Fibroblast of lung (primary cell): ENCODE data around the gene TAF13. TPM values are rescaled to one million over a fixed set of nuclear protein-coding genes. Genes with fewer than 3 reads are reported as not detected.
A peak's percentile ranks its signal among the peaks of the same experiment; 100 is the strongest.

ENCODE experiments used
- DNase-seq, 2 donors: peaks; one replicate each; pipeline versions ENCODE4 v3.0.0 to v3.0.0-alpha.2; 2010; ENCODE audit warnings: low read depth in 2 of 2
- H2AFZ ChIP-seq: 2 replicates; pipeline ENCODE4 v1.5.1; 2012; ENCODE audit warnings: low read length, control low read depth, inconsistent platforms
- H3K27ac ChIP-seq: 2 replicates; pipeline ENCODE4 v1.5.1; 2011; ENCODE audit warnings: low read length, control low read depth; ENCODE audit not compliant: insufficient read depth
- H3K27me3 ChIP-seq: 2 replicates; pipeline ENCODE4 v1.5.1; 2011; ENCODE audit warnings: mild to moderate bottlenecking, low read length; ENCODE audit not compliant: control insufficient read depth, insufficient read depth
- H3K36me3 ChIP-seq: 2 replicates; pipeline ENCODE4 v1.5.1; 2011; ENCODE audit warnings: low read length; ENCODE audit not compliant: control insufficient read depth, insufficient read depth
- H3K4me1 ChIP-seq: 2 replicates; pipeline ENCODE4 v1.5.1; 2011; ENCODE audit warnings: low read length; ENCODE audit not compliant: control insufficient read depth, insufficient read depth; ENCODE audit errors: extremely low read depth
- H3K4me2 ChIP-seq: 2 replicates; pipeline ENCODE4 v1.5.1; 2011; ENCODE audit warnings: low read length, control low read depth; ENCODE audit not compliant: insufficient read depth; ENCODE audit errors: extremely low read depth
- H3K4me3 ChIP-seq, 4 experiments: fragments of 200-600 bp in 1 of 4; sonication (generic) in 1 of 4; replicated peaks in 1 of 4; 2 replicates each; pipeline ENCODE4 v1.5.1; 2011 to 2016; ENCODE audit warnings: low read length in 4 of 4, low read depth in 3 of 4, mild to moderate bottlenecking in 3 of 4, control low read depth in 2 of 4, inconsistent platforms in 1 of 4, mixed read lengths in 1 of 4; ENCODE audit not compliant: insufficient read depth in 1 of 4; ENCODE audit errors: control extremely low read depth in 1 of 4
- H3K79me2 ChIP-seq: 2 replicates; pipeline ENCODE4 v1.5.1; 2012; ENCODE audit warnings: mild to moderate bottlenecking, low read length, inconsistent platforms; ENCODE audit not compliant: control insufficient read depth, insufficient read depth
- H3K9ac ChIP-seq: 2 replicates; pipeline ENCODE4 v1.5.1; 2011; ENCODE audit warnings: mild to moderate bottlenecking, low read length, control low read depth; ENCODE audit not compliant: insufficient read depth
- H3K9me3 ChIP-seq: 2 replicates; pipeline ENCODE4 v1.5.1; 2012; ENCODE audit warnings: low read depth, low read length; ENCODE audit not compliant: control insufficient read depth, insufficient read depth
- H4K20me1 ChIP-seq: 2 replicates; pipeline ENCODE4 v1.5.1; 2011; ENCODE audit warnings: low read length; ENCODE audit not compliant: control insufficient read depth, insufficient read depth; ENCODE audit errors: extremely low read depth
- EZH2 ChIP-seq: IDR thresholded peaks from 2 replicates; pipeline ENCODE4 v1.5.1; 2012; ENCODE audit warnings: low read length, control low read depth, mild to moderate bottlenecking; ENCODE audit errors: missing control alignments
- polyA plus RNA-seq, 2 donors: library from polyadenylated mRNA; depleted of rRNA in 1 of 2; stranded (reverse) in 1 of 2; unstranded in 1 of 2; fragments of >200 nt; gene quantifications; 2 replicates each; pipeline ENCODE4 v1.2.1, GENCODE V29; 2011 to 2012; ENCODE audit warnings: missing spikeins in 1 of 2
- total RNA-seq: library from RNA; depleted of rRNA; stranded (reverse); fragments of >200 nt; gene quantifications from 2 replicates; pipeline ENCODE4 v1.2.1, GENCODE V29; 2014
- TF ChIP-seq, protein P1 (sequence below), 2 donors: IDR thresholded peaks in 1 of 2; conservative IDR thresholded peaks in 1 of 2; 1 replicate in 1 of 2; 2 replicates in 1 of 2; pipeline ENCODE4 v1.5.1; 2011 to 2012; ENCODE audit warnings: low read length in 2 of 2, control low read depth in 1 of 2, inconsistent platforms in 1 of 2, low read depth in 1 of 2, mild to moderate bottlenecking in 1 of 2

The TAF13 gene
- total and polyA plus RNA-seq, 2 donors (not counting 1 experiment from before 2014, with no cell fraction given), result 66.6 to 85.7 TPM

DNA sequence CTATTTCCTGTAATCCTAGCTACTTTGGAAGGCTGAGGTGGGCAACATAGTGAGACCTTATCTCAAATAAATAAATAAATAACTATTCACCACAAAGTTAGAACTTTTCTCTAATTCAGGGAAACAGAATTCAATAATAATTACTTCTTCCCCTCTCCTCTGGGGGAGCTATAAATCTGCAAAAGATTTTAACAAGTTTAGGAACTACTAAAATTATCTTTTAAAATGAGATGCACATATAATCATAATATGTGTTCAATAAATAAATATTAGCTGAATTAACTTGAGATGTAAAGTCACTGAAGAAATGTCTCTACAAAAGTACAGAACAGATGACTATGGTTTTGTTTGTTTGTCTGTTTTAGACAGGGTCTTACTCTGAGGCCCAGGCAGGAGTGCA, 48.0 kb downstream of the TAF13 start:
- Histone ChIP-seq H3K4me2 (no peak overlapping the region), H3K27me3 (no peaks in the 10 kb centered on the region), H3K36me3 (no peaks in the 10 kb centered on the region), H3K27ac (no peak overlapping the region), H3K9ac (no peak overlapping the region), H4K20me1 (no peaks in the 10 kb centered on the region), H3K79me2 (peaks cover 25% of the 10 kb centered on the region), H3K4me3 (no peak overlapping the region), H2AFZ (no peak overlapping the region), H3K4me1 (no peaks in the 10 kb centered on the region), H3K9me3 (no peaks in the 10 kb centered on the region)
- no peak for DNase-seq
- no peak for TF ChIP-seq EZH2
- TF ChIP-seq, protein P1, sequence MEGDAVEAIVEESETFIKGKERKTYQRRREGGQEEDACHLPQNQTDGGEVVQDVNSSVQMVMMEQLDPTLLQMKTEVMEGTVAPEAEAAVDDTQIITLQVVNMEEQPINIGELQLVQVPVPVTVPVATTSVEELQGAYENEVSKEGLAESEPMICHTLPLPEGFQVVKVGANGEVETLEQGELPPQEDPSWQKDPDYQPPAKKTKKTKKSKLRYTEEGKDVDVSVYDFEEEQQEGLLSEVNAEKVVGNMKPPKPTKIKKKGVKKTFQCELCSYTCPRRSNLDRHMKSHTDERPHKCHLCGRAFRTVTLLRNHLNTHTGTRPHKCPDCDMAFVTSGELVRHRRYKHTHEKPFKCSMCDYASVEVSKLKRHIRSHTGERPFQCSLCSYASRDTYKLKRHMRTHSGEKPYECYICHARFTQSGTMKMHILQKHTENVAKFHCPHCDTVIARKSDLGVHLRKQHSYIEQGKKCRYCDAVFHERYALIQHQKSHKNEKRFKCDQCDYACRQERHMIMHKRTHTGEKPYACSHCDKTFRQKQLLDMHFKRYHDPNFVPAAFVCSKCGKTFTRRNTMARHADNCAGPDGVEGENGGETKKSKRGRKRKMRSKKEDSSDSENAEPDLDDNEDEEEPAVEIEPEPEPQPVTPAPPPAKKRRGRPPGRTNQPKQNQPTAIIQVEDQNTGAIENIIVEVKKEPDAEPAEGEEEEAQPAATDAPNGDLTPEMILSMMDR (conservative IDR thresholded peaks at IDR 0.05 in 1 of 2, IDR thresholded peaks at IDR 0.05 in 1 of 2; ENCODE audit: low read depth in 1 of 2, low read length in 2 of 2), result no peak

DNA sequence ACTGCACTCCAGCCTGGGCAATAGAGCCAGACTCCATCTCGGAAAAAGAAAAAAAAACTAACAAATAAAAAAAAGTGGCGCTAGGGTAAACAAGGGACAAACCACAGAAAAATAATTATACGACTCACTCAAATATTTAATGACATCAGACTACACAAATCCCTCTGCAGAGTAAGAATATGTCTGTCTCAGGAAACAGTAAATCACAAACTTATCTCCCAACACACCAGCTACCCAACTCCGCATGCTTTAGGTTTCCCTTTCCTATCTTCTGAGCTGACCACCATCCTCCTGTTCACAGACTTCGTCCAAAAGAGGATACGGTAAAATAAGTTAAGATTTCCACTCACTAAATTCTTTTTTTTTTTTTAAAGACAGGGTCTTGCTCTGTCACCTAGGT, 50.1 kb downstream of the TAF13 start:
- Histone ChIP-seq H3K9ac (no peak overlapping the region), H3K9me3 (no peaks in the 10 kb centered on the region), H2AFZ (no peak overlapping the region), H3K36me3 (no peaks in the 10 kb centered on the region), H4K20me1 (no peaks in the 10 kb centered on the region), H3K4me1 (no peaks in the 10 kb centered on the region), H3K27ac (no peak overlapping the region), H3K4me3 (no peak overlapping the region), H3K4me2 (no peak overlapping the region), H3K79me2 (peaks cover 21% of the 10 kb centered on the region), H3K27me3 (no peaks in the 10 kb centered on the region)
- peak in 1 of 2 donors; percentile 22 for DNase-seq
- no peak for TF ChIP-seq EZH2
- TF ChIP-seq, protein P1 (conservative IDR thresholded peaks at IDR 0.05 in 1 of 2, IDR thresholded peaks at IDR 0.05 in 1 of 2; ENCODE audit: low read depth in 1 of 2, low read length in 2 of 2), result no peak

DNA sequence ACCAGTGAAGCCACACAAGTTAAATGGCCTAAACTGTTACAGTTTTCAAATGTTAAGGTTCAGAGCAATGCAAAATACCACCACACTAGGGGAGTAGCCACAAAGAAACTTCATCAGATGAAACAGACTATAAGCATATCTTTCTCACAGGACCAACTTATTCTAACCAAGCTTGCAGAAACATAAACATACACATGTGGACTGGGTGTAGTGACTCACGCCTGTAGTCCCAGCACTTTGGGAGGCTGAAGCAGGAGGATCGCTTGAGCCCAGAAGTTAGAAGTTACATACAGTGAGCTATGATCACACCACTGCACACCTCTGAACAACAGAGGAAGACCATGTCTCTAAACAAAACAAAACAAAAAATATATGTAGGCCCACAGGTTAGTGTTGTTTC, 51.2 kb downstream of the TAF13 start:
- H3K9me3 ChIP-seq, result no peaks in the 10 kb centered on the region
- DNase-seq, result peak in 1 of 2 donors; percentile 13
- peaks cover 17% of the 10 kb centered on the region for H3K79me2 ChIP-seq
- no peak overlapping the region for H3K9ac ChIP-seq
- H3K27ac ChIP-seq, result no peak overlapping the region
- H2AFZ ChIP-seq, result no peak overlapping the region
- no peaks in the 10 kb centered on the region for H3K4me1 ChIP-seq
- no peaks in the 10 kb centered on the region for H3K27me3 ChIP-seq
- no peak overlapping the region for H3K4me3 ChIP-seq
- TF ChIP-seq, protein P1 (conservative IDR thresholded peaks at IDR 0.05 in 1 of 2, IDR thresholded peaks at IDR 0.05 in 1 of 2; ENCODE audit: low read depth in 1 of 2, low read length in 2 of 2), result no peak
- no peak for TF ChIP-seq EZH2
- H3K36me3 ChIP-seq, result no peaks in the 10 kb centered on the region
- H3K4me2 ChIP-seq, result no peak overlapping the region
- H4K20me1 ChIP-seq, result no peaks in the 10 kb centered on the region
